Tibial nerve (tissue), 4 donors: ENCODE data around the gene IRF2BP1. TPM values are rescaled to one million over a fixed set of nuclear protein-coding genes. Genes with fewer than 3 reads are reported as not detected.

Source experiments
- DNase-seq, 2 donors: peaks; one replicate each; pipeline ENCODE4 v3.0.0-alpha.2; 2019; ENCODE audit warnings: low spot score in 2 of 2
- H3K27ac ChIP-seq, 4 donors: fragments of 200-600 bp; sonication (generic) in 3 of 4; one replicate each; pipeline ENCODE4 v1.5.1; 2017 to 2019; ENCODE audit warnings: mild to moderate bottlenecking in 1 of 4
- H3K27me3 ChIP-seq, 2 donors: fragments of 200-600 bp; sonication (generic) in 1 of 2; one replicate each; pipeline versions ENCODE4 v1.5.1 to v1.6.0; 2017 to 2019
- H3K36me3 ChIP-seq, 3 donors: fragments of 200-600 bp; sonication (generic); one replicate each; pipeline ENCODE4 v1.5.1; 2018 to 2019
- H3K4me1 ChIP-seq, 4 donors: fragments of 200-600 bp; sonication (generic) in 3 of 4; one replicate each; pipeline ENCODE4 v1.5.1; 2017 to 2019
- H3K4me3 ChIP-seq, 4 donors: fragments of 200-600 bp; sonication (generic) in 3 of 4; one replicate each; pipeline ENCODE4 v1.5.1; 2017 to 2019; ENCODE audit warnings: mild to moderate bottlenecking in 1 of 4, moderate library complexity in 1 of 4
- H3K9me3 ChIP-seq, 4 donors: fragments of 200-600 bp; sonication (generic) in 3 of 4; one replicate each; pipeline ENCODE4 v1.5.1; 2017 to 2019
- EP300 ChIP-seq, 2 donors: sonication (generic); formaldehyde crosslinking; IDR thresholded peaks; one replicate each; pipeline ENCODE4 v1.6.1; 2017; ENCODE audit warnings: antibody characterized with exemption in 2 of 2, mild to moderate bottlenecking in 1 of 2
- POLR2A ChIP-seq, 2 donors: fragments of 450-650 bp; IDR thresholded peaks; one replicate each; pipeline ENCODE4 v1.6.1; 2017; ENCODE audit warnings: antibody characterized with exemption in 2 of 2, mild to moderate bottlenecking in 2 of 2, moderate library complexity in 2 of 2
- WGBS, 2 donors: methylation state at CpG; one replicate each; pipeline ENCODE4 v1.1.5; 2018; 5-methylcytosine and 5-hydroxymethylcytosine counted together
- total RNA-seq, 4 donors: library from RNA; depleted of rRNA; stranded (reverse); fragments of >200 nt; gene quantifications; one replicate each; pipeline ENCODE4 v1.1.0, GENCODE V29; 2016
- TF ChIP-seq, protein P1 (sequence below), 5 experiments: fragments of 200-600 bp in 3 of 5; fragments of 450-650 bp in 2 of 5; sonication (generic) in 3 of 5; IDR thresholded peaks; one replicate each; pipeline ENCODE4 v1.5.1; 2016 to 2019; ENCODE audit warnings: antibody characterized with exemption in 5 of 5, mild to moderate bottlenecking in 3 of 5, moderate library complexity in 2 of 5

The IRF2BP1 gene
- total RNA-seq, 4 donors from 2014 or later, result 16.4 to 33.3 (median 27.2) TPM

DNA sequence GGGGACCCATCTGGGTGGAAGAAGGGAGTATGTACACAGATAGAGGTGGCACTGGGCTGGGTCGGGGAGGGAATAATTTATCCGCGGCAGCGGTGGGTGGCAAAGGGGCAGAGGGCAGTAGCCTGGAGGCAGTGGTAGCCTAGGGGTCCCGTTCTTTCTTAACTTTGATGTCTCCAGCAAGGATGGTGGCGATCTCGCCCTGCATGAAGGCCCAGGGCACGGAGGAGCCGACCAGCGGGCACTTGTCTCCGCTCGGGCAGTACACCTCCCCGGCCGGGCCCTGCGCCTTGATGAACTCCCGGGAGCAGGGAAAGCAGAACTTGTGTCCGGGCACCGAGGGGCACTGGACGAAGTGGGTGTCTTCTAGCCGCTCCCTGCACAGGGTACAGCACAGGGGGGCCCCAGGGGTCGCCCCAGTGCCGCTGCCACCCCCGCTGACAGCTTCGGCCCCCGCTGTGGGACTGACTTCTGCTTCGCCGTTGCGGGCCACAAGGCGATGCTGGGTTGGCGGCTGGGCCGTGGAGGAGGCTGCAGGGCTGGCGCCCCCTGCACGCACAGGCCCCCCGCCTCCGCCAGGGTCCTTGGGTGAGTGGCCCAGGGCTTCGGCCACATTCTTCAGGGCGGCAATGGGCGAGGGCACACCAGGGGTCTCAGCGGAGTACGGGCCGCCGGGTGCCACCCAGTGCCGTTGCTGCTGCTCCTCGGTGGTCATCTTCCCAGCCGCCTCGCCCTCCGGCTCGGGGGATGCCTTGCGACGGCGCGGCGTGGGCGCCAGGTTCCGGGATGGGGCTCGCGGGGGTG is 1.9 kb downstream of the IRF2BP1 start:
- Histone ChIP-seq H3K4me3 (peak overlapping the region in 1 of 4 donors; percentile 96), H3K27ac (no peak overlapping the region), H3K36me3 (peaks cover 0 to 23% (median 0%) of the 10 kb centered on the region in 3 donors), H3K9me3 (no peaks in the 10 kb centered on the region), H3K4me1 (peaks cover 0 to 51% (median 23%) of the 10 kb centered on the region in 4 donors), H3K27me3 (no peaks in the 10 kb centered on the region)
- TF ChIP-seq, protein P1, sequence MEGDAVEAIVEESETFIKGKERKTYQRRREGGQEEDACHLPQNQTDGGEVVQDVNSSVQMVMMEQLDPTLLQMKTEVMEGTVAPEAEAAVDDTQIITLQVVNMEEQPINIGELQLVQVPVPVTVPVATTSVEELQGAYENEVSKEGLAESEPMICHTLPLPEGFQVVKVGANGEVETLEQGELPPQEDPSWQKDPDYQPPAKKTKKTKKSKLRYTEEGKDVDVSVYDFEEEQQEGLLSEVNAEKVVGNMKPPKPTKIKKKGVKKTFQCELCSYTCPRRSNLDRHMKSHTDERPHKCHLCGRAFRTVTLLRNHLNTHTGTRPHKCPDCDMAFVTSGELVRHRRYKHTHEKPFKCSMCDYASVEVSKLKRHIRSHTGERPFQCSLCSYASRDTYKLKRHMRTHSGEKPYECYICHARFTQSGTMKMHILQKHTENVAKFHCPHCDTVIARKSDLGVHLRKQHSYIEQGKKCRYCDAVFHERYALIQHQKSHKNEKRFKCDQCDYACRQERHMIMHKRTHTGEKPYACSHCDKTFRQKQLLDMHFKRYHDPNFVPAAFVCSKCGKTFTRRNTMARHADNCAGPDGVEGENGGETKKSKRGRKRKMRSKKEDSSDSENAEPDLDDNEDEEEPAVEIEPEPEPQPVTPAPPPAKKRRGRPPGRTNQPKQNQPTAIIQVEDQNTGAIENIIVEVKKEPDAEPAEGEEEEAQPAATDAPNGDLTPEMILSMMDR (IDR thresholded peaks at IDR 0.05), result no peak
- TF ChIP-seq EP300 (IDR thresholded peaks at IDR 0.05) (no peak), POLR2A (IDR thresholded peaks at IDR 0.05) (no peak)
- DNase-seq, result no peak
- WGBS, 2 donors, result 84 to 88% methylated on average over 22 to 51 of the region's 57 CpGs

DNA sequence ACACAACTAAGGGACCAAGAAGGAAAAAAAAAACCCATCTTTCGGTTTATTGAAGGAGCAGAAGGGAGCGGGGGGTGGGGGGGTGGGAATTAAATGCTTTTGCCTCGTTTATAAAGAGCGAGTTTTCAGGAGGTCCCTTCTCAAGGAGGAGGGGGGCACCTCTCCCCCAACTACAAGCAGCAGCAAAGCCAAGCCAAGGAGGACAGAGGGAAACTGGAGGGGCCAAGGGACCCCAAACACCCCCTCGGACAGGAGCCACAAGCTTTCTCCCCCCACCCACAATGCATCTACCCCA is 2.4 kb downstream of the IRF2BP1 start:
- 25 to 43% methylated on average over 5 of the region's 5 CpGs for WGBS, 2 donors
- Histone ChIP-seq H3K4me3 (peak overlapping the region in 1 of 4 donors; percentile 96), H3K27me3 (no peaks in the 10 kb centered on the region), H3K27ac (no peak overlapping the region), H3K4me1 (peaks cover 0 to 51% (median 23%) of the 10 kb centered on the region in 4 donors), H3K9me3 (no peaks in the 10 kb centered on the region), H3K36me3 (peaks cover 0 to 23% (median 0%) of the 10 kb centered on the region in 3 donors)
- TF ChIP-seq, protein P1 (IDR thresholded peaks at IDR 0.05), result peak in 1 of 5 experiments; percentile 23
- no peak for TF ChIP-seq POLR2A (IDR thresholded peaks at IDR 0.05)
- DNase-seq, result no peak

DNA sequence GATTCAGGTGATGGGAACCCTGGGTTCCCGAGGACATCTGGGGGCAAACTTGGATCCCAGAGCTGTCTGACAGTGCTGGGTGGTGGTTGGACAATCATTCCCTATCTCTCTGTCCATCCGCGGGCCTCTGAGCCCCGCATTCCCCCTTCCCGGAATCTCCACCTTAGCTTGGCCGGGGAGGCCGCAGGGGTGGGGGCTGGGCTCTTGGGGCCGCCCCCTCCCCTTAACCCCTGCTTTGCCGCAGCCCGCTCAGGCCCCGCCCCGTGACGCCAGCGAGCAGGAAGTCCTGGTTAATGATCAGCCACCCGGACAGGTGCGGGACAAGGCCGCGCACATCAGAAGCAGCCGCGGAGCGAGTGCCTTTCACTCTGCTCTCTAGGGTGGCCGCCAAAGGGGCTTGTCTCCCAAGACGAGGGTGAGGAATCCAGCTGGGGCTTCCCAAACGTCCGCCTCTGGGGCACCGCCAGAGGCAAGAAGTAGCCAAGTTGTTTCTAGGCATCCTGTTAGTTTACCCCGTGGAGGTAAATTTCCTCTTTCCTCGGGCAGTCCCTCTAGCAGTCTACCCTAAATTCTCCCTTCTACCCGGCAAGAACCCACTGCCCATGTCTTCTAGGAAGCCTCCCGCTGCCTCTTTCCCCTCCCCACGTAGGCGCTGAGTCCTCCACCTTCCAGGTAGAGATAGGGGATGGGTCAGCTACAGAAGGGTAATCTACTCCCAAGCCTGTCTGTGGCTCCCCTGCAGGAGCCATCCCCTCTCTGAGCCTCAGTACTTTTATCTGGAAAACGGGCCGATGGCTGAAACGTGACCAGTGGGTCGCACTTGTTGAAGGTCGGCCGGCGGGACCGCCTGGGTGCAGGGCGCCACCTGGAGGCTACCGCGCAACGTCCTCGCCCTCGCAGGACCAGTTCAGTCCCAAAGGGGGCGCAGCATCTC is 3.0 kb downstream of the IRF2BP1 start:
- no peak for TF ChIP-seq POLR2A (IDR thresholded peaks at IDR 0.05)
- TF ChIP-seq, protein P1 (IDR thresholded peaks at IDR 0.05), result peak; percentile 78 to 91 (median 81)
- TF ChIP-seq EP300 (IDR thresholded peaks at IDR 0.05), result no peak
- peak; percentile 54 to 79 for DNase-seq
- Histone ChIP-seq H3K36me3 (peaks cover 0 to 23% (median 0%) of the 10 kb centered on the region in 3 donors), H3K4me3 (peak overlapping the region in 2 of 4 donors; percentile 4 to 26), H3K4me1 (peaks cover 0 to 51% (median 23%) of the 10 kb centered on the region in 4 donors), H3K27me3 (no peaks in the 10 kb centered on the region), H3K9me3 (no peaks in the 10 kb centered on the region), H3K27ac (peak overlapping the region in 1 of 4 donors; percentile 72)
- WGBS, 2 donors, result 21 to 26% methylated on average over 45 of the region's 47 CpGs

DNA sequence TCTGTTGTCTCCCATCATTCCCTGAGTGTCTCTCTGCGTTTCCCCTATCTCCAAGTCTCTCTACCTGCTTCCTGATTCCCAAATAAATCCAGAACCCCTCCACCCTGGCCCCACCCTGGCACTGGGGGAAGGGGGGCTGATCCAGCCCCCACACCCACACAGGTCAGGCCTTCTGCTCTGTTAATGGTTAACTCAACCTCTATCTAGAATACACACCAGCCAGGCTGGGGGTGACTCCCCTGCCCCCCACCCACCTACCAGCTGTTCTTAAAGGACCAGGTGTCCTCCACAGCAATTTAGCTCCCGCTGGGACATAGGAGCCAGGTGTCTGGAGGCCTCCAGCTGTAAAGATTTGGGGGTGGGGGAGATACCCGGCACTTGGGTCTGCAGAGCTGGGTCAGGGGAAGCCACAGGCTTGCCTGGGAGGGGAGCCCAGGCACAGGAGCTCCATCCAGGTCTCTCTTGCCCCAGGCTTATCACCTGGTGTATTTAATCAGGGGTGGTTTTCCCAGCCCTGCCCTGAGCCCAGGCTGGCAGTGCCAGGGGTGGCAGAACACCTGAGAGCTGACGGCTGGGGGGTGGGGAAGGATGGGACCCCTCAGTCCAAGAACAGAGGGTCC is 3.9 kb downstream of the IRF2BP1 start:
- Histone ChIP-seq H3K27ac (peak overlapping the region in 1 of 4 donors; percentile 5), H3K36me3 (peaks cover 0 to 23% (median 0%) of the 10 kb centered on the region in 3 donors), H3K27me3 (no peaks in the 10 kb centered on the region), H3K9me3 (no peaks in the 10 kb centered on the region), H3K4me3 (no peak overlapping the region), H3K4me1 (peaks cover 0 to 52% (median 24%) of the 10 kb centered on the region in 4 donors)
- TF ChIP-seq, protein P1 (IDR thresholded peaks at IDR 0.05), result no peak
- no peak for TF ChIP-seq POLR2A (IDR thresholded peaks at IDR 0.05)
- TF ChIP-seq EP300 (IDR thresholded peaks at IDR 0.05), result no peak
- 66 to 69% methylated on average over 4 of the region's 4 CpGs for WGBS, 2 donors
- DNase-seq, result no peak
